ENCODE data around the gene MED6.

- no peak for TF ChIP-seq MYC (IDR thresholded peaks at IDR 0.05; ENCODE audit: low read depth, low read length)
- TF ChIP-seq CTCF (IDR thresholded peaks at IDR 0.05; ENCODE audit: low read depth, low read length), result no peak
Measured at GRCh38 chr14:70619708-70620107, 19.3 kb upstream of the MED6 start.

Measured in NB4 (cell line).